Activated naive CD8-positive, alpha-beta T cell treated with anti-CD3 and anti-CD28 coated beads, Interleukin-2, amount 50 U/mL, for 24 hours (primary cell): ENCODE results near the gene UPK1B.
"Not testable (repeated sequence)": the region's sequence is repeated elsewhere in the genome, so short reads cannot be mapped to it uniquely, and the experiment has no call there.

Source experiments
- ATAC-seq: fragments of 150-1000 bp; cut with Tn5 transposase; one replicate; pipeline ENCODE4 v1.10.0; 2021
- DNase-seq: peaks from one replicate; pipeline ENCODE4 v3.0.0; 2021
- H3K27ac Mint-ChIP-seq: one replicate; pipeline ENCODE4 v1.8.0; 2021; ENCODE audit warnings: mild to moderate bottlenecking, mixed read lengths
- H3K27me3 Mint-ChIP-seq: one replicate; pipeline ENCODE4 v1.8.0; 2021; ENCODE audit warnings: mixed read lengths
- H3K36me3 Mint-ChIP-seq: one replicate; pipeline ENCODE4 v1.8.0; 2021; ENCODE audit warnings: low read depth, mixed read lengths
- H3K4me1 Mint-ChIP-seq: one replicate; pipeline ENCODE4 v1.8.0; 2021; ENCODE audit warnings: mixed read lengths
- H3K4me3 Mint-ChIP-seq: one replicate; pipeline ENCODE4 v1.8.0; 2021; ENCODE audit warnings: mild to moderate bottlenecking, moderate library complexity, mixed read lengths
- H3K9me3 Mint-ChIP-seq: one replicate; pipeline ENCODE4 v1.8.0; 2021; ENCODE audit warnings: mixed read lengths

Gene UPK1B

DNA sequence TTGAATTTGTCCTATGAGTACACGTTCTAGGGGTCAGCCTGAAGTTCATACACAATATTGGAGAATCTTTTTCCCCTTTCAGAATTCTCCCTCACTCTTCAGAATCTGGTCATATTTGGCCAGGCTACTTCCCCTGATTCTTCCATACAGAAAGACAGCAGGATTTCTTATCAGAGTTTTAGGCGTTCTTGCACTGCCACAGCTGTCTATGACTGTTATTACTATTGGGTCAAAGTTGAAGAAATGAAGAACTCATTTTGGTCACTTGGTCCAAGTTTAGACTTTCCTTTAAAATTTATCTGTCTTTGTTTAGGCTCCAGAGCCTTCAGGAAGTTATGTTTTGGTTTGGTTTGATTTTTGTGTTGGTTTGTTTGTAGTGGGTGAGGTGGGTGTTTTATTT is 15.4 kb upstream of the UPK1B start:
- no peak overlapping the region for H3K27ac Mint-ChIP-seq
- peaks cover 12% of the 10 kb centered on the region for H3K9me3 Mint-ChIP-seq
- no peak for ATAC-seq

DNA sequence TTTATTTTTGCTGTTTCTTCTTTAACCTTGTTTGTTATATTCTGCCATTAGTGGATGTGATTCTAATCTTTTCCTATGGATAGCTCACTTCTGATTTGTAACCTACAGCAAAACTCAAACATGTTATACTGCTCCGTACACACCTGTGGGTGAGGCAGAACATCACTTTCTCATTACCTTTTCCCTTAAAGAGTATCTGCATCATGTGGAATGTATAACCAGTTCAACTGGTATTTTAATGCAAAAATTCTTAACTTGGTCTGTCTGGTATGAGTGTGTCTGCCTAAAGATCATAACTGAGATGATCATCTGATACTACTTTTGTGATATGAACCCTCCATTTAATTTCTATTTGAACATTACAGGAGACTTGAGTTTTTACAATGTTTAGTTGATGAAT is 13.0 kb upstream of the UPK1B start:
- H3K9me3 Mint-ChIP-seq: no peaks in the 10 kb centered on the region
- ATAC-seq: no peak
- H3K36me3 Mint-ChIP-seq: no peaks in the 10 kb centered on the region
- peaks cover 5% of the 10 kb centered on the region for H3K27me3 Mint-ChIP-seq
- no peak for DNase-seq
- H3K27ac Mint-ChIP-seq: no peak overlapping the region
- H3K4me3 Mint-ChIP-seq: no peak overlapping the region
- no peaks in the 10 kb centered on the region for H3K4me1 Mint-ChIP-seq

More for the DNA sequence above, 15.4 kb upstream of the UPK1B start:
- Mint-ChIP-seq H3K4me3 (no peak overlapping the region), H3K27me3 (peaks cover 2% of the 10 kb centered on the region), H3K36me3 (no peaks in the 10 kb centered on the region), H3K4me1 (no peaks in the 10 kb centered on the region)
- DNase-seq: no peak

DNA sequence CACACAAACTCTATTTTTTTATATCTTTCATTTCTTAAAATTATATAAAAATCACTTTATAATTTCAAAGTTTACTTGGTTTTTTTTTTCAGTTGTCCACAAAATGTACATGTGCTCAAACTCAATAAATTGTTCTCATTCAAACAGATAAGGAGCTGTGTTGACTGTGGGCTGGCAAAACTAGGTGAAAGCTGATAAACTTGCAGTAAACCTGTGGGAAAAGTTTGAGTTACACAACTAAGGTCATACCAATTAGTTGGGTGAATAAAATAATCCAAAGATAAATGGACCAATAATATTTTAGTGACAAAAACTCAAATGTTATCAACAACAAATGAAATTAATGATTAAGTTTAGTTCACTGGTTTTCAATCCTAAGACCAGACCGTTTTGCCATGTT is 12.6 kb upstream of the UPK1B start:
- no peak for DNase-seq
- H3K27ac Mint-ChIP-seq: no peak overlapping the region
- no peaks in the 10 kb centered on the region for H3K9me3 Mint-ChIP-seq

DNA sequence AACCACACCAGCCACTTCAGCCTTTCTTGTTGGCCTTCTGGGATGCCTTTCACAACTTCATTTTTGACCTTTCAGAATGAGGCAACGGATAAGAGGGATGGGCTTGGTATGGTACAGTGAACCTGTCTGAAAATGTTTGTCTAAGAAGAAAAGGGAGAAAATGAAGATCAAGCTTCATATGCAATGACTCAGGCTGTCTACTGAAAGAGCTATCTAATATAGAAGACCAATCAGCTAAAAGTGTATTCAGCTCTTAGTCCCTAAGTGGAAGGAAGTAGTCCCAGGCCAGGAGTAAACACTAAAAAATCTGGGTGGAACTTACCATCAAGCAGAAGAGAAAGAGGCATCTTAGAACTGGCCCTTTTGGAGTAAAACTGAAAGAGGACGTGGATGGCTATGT is 12.2 kb upstream of the UPK1B start:
- no peak for ATAC-seq
- no peaks in the 10 kb centered on the region for H3K36me3 Mint-ChIP-seq

More for the DNA sequence above, 12.6 kb upstream of the UPK1B start:
- Mint-ChIP-seq H3K4me1 (no peaks in the 10 kb centered on the region), H3K27me3 (peaks cover 5% of the 10 kb centered on the region), H3K36me3 (no peaks in the 10 kb centered on the region), H3K4me3 (no peak overlapping the region)
- ATAC-seq: no peak

DNA sequence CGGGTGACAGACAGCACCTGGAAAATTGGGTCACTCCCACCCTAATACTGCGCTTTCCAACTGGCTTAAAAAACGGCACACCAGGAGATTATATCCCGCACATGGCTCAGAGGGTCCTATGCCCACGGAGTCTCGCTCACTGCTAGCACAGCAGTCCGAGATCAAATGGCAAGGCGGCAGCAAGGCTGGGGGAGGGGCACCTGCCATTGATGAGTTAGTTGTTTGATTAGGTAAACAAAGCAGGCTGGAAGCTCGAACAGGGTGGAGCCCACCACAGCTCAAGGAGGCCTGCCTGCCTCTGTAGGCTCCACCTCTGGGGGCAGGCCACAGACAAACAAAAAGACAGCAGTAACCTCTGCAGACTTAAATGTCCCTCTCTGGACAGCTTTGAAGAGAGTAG is 8.7 kb upstream of the UPK1B start:
- H3K4me3 Mint-ChIP-seq, H3K4me1 Mint-ChIP-seq, H3K36me3 Mint-ChIP-seq, H3K27ac Mint-ChIP-seq, DNase-seq, H3K27me3 Mint-ChIP-seq, ATAC-seq, H3K9me3 Mint-ChIP-seq: not testable (repeated sequence)

More for the DNA sequence above, 12.2 kb upstream of the UPK1B start:
- DNase-seq: no peak
- no peak overlapping the region for H3K4me3 Mint-ChIP-seq
- H3K27me3 Mint-ChIP-seq: peaks cover 5% of the 10 kb centered on the region
- H3K9me3 Mint-ChIP-seq: no peaks in the 10 kb centered on the region
- H3K27ac Mint-ChIP-seq: no peak overlapping the region
- H3K4me1 Mint-ChIP-seq: no peaks in the 10 kb centered on the region

DNA sequence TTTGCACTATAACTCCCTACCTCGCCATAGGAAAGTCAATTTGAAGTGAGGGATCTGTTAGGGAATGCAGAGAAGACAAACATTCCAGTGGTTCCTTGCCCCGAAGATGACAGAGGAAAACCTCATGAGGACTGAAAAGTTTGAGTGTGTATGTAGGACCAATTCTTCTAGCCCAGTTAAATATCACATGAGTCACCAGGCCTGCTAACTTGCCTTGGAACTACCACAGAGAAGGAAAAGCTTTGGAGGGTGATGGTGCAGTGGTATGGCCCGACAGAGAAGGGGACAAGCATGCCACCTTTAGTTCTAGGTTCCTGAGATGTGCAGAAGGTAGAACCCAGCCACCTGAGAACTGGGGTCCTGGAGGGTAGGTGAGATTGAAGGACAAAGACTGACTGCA is 2.6 kb upstream of the UPK1B start:
- Mint-ChIP-seq H3K9me3 (no peaks in the 10 kb centered on the region), H3K36me3 (no peaks in the 10 kb centered on the region), H3K4me3 (no peak overlapping the region), H3K27ac (no peak overlapping the region), H3K4me1 (no peaks in the 10 kb centered on the region), H3K27me3 (peaks cover 2% of the 10 kb centered on the region)
- ATAC-seq (no peak), DNase-seq (no peak)

DNA sequence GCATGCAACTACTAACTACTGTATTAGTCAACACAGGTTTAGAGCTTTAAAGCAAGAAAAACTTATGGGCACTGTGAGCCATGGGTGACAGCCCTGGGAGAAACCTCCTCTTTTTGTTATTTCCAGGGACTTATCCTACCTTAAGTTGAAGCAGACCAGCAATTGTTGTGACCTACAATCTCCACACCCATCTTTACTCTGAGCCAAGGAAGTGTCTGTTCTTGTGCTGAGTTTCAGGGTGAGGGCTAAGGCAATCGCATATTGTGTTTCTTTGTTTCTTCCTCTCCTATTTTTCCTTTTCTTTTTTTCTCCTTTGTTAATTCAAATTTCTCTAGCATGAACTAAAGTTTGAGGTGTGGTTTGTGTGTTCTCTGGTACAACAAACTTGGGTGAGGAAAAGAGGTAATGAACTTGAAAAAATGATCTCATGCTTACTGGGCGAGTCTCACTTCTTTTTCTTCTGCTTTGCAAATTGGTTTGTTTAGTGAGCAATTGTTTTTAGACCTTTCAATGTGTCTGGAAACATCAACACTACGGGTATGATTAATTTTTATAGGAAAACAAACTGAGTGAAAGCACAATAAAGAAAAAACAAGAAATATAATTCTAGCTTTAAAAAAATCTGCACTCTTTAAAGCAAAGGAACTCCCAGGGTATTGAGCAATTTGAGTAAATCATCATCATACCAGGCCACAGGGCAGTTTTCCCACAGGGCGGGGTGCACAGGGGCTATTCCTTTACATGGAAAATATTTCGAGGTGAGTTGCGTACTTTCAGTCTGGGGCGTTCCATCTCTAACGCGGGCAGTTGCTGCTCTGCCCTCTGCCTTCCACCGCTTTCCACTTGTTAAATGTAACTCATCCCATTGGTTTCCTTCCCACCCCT is 2.7 kb downstream of the UPK1B start:
- no peaks in the 10 kb centered on the region for H3K9me3 Mint-ChIP-seq
- ATAC-seq (no peak), DNase-seq (no peak)
- no peak overlapping the region for H3K4me3 Mint-ChIP-seq
- H3K36me3 Mint-ChIP-seq: no peaks in the 10 kb centered on the region
- H3K27me3 Mint-ChIP-seq: peaks cover 11% of the 10 kb centered on the region
- H3K4me1 Mint-ChIP-seq: no peaks in the 10 kb centered on the region
- no peak overlapping the region for H3K27ac Mint-ChIP-seq

DNA sequence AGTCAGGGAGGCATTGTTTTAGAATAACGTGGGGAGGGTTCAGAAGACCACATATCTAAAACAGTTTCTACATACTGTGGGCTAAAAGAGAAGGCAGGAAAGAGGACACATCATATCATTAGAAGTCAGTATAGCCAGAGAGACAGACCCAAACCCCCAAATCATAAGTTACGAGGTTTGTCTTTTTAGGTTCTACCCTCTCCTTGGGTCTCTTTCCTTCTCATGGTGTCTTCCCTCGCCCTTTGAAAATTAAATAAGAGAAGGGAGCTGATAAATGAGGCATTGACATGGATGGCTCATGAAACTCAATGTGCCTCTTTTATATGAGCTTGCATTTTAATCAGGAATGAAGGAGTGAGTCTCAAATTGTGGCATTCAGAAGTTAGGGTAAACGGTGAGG is 3.4 kb downstream of the UPK1B start:
- ATAC-seq (no peak), DNase-seq (no peak)
- H3K27me3 Mint-ChIP-seq: peaks cover 11% of the 10 kb centered on the region
- no peaks in the 10 kb centered on the region for H3K9me3 Mint-ChIP-seq
- H3K4me1 Mint-ChIP-seq: no peaks in the 10 kb centered on the region
- H3K4me3 Mint-ChIP-seq: no peak overlapping the region
- no peak overlapping the region for H3K27ac Mint-ChIP-seq
- H3K36me3 Mint-ChIP-seq: no peaks in the 10 kb centered on the region

DNA sequence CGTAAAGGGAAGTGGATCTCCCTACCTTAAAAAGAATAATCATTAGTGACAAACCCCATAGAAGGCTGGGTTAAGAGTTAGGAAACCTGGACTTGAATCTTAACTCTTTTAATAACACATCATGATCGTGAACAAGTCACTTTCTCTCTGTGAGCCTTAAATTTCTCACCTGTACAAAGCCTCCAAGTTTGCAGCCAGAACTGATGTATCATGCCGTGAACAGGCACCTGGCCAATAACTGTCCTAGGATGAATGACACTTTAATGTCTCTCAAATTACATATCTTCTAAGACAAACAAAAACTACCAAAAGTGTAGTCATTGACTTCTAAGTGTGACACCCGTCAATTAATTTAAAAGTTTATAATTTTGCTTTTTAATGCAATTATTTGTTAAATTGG is 3.9 kb downstream of the UPK1B start:
- H3K36me3 Mint-ChIP-seq: no peaks in the 10 kb centered on the region
- peaks cover 11% of the 10 kb centered on the region for H3K27me3 Mint-ChIP-seq
- DNase-seq: no peak

DNA sequence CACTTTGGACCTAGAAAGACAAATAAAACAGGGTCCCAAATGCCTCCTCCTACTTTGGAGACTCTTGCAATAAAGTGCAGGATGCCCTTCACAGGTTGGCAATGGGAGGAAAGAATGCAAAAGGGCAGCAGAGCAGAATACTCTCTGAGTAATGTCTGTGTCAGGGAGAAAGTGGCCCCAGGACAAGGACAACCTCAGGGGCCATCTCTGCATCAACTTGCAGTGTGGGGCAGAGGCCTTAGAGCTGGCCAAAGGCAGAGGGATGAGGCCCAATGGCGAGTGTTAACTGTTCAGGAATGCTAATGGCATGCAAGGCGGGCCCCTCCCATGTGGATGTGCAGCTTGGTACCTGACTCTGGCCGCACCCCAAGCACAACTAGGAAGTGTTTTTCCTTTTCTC is 8.4 kb downstream of the UPK1B start:
- Mint-ChIP-seq H3K9me3 (no peaks in the 10 kb centered on the region), H3K36me3 (no peaks in the 10 kb centered on the region), H3K27me3 (peaks cover 9% of the 10 kb centered on the region), H3K27ac (no peak overlapping the region), H3K4me3 (no peak overlapping the region), H3K4me1 (peaks cover 10% of the 10 kb centered on the region)
- no peak for DNase-seq
- ATAC-seq: no peak

More for the DNA sequence above, 3.9 kb downstream of the UPK1B start:
- no peak overlapping the region for H3K27ac Mint-ChIP-seq
- no peaks in the 10 kb centered on the region for H3K9me3 Mint-ChIP-seq
- no peaks in the 10 kb centered on the region for H3K4me1 Mint-ChIP-seq
- no peak for ATAC-seq
- no peak overlapping the region for H3K4me3 Mint-ChIP-seq

DNA sequence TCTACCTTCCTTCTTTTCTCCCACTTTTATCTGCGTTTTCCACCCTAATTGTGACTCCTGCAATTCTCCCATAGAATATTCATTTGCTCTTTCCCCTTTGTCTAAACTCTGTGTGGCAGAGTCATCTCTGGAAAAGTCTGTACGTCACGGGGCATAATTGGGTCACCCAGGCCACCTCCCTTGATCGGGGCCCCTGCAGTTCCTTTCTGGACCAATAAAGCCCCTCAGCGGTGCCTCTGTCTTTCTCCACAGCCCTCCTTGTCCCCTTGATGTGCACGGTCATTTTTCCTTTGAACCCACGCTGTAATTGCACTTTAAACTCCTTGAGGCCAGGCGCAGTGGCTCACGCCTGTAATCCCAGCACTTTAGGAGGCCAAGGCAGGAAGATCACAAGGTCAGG is 10.7 kb downstream of the UPK1B start:
- ATAC-seq: no peak
- H3K4me1 Mint-ChIP-seq: peaks cover 10% of the 10 kb centered on the region
- H3K36me3 Mint-ChIP-seq: no peaks in the 10 kb centered on the region
- H3K27me3 Mint-ChIP-seq: peaks cover under 1% of the 10 kb centered on the region
- H3K4me3 Mint-ChIP-seq: no peak overlapping the region
- H3K9me3 Mint-ChIP-seq: no peaks in the 10 kb centered on the region
- no peak for DNase-seq
- peak overlapping the region; percentile 45 for H3K27ac Mint-ChIP-seq

DNA sequence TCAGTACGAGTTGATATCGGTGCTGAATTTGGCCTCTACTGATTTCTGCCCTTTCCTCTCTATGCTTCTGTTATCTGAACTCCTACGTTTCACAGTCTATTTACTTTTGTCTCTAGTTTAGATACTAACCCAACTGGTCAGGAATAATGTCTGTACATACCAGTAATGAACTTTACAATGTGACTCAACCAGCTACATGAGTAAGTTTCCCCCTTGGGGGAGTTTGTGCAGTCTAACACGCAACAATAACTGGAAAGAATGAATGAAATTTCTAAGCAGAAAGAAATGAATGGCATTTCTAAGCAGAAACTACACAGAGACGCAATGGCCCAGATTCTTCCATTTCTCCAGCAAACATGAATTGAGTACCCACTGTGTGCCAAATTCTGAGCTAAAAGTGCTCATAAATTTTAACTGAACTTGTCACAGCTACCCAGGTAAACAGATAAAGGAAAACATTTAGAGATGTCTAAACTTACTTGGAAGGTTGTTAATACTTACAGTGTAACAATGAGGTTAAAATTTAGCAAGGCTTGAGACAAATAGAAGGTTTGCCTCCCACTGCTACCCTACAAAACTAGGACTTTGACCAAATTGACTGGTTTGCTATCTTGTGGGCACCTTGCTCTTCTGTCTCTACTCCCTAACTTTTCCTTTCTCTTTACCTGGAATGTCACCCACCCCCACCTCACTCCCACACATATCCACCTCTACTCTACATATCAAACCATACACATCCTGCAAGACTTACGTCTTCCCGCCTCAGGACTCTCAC is 11.6 kb downstream of the UPK1B start:
- DNase-seq (no peak), ATAC-seq (peak; percentile 65)
- Mint-ChIP-seq H3K4me1 (peaks cover 10% of the 10 kb centered on the region), H3K27ac (peak overlapping the region; percentile 28), H3K9me3 (no peaks in the 10 kb centered on the region), H3K36me3 (no peaks in the 10 kb centered on the region), H3K27me3 (no peaks in the 10 kb centered on the region), H3K4me3 (no peak overlapping the region)

DNA sequence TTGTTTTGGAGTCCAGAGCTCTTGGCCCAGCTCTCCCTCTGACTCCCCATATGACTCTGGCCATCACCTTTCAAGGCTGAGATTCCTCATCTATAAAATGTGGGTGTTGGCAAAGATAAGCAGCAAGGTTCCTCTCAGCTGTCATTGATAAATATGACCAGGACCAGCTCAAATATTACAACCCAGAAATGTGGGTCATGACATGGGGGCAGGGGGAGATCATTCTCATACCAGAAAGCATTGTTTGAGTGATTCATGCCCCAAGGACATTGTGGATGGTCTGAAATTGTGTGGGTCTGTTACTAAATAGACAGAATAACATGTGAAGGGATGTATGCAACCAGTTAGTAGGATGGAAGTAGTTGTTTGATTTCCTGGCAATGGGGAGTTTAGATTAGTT is 13.9 kb downstream of the UPK1B start:
- Mint-ChIP-seq H3K9me3 (no peaks in the 10 kb centered on the region), H3K27me3 (no peaks in the 10 kb centered on the region), H3K4me1 (peaks cover 10% of the 10 kb centered on the region), H3K36me3 (no peaks in the 10 kb centered on the region), H3K27ac (no peak overlapping the region), H3K4me3 (no peak overlapping the region)
- DNase-seq (no peak), ATAC-seq (no peak)

DNA sequence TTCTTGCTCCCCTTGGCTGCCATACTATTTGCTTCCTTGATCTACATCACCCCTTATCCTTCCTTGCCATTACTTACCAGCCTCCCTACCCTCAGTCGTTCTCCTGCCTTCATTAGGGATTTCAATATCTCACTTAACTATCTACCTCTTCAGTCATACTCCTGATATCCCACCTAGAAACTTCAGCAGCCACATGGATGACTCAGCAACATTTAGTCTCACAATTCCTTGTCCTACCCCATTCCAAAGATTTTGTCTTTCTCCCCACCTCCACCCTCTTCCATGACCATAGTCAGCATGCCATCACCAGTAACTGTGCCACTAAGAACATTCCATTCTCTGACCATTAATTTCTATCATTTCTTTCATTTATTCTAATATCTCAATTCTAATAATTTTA is 18.4 kb downstream of the UPK1B start:
- peaks cover 3% of the 10 kb centered on the region for H3K27me3 Mint-ChIP-seq
- H3K36me3 Mint-ChIP-seq: no peaks in the 10 kb centered on the region
- no peak overlapping the region for H3K4me3 Mint-ChIP-seq
- no peak for ATAC-seq
- DNase-seq: no peak
- no peaks in the 10 kb centered on the region for H3K4me1 Mint-ChIP-seq
- no peaks in the 10 kb centered on the region for H3K9me3 Mint-ChIP-seq
- no peak overlapping the region for H3K27ac Mint-ChIP-seq
